ENCODE measurements around the gene DDIAS. TPM values are rescaled to one million over a fixed set of nuclear protein-coding genes. Genes with fewer than 3 reads are reported as not detected.
"Not testable (repeated sequence)": the region's sequence is repeated elsewhere in the genome, so short reads cannot be mapped to it uniquely, and the experiment has no call there.

The DDIAS gene, protein sequence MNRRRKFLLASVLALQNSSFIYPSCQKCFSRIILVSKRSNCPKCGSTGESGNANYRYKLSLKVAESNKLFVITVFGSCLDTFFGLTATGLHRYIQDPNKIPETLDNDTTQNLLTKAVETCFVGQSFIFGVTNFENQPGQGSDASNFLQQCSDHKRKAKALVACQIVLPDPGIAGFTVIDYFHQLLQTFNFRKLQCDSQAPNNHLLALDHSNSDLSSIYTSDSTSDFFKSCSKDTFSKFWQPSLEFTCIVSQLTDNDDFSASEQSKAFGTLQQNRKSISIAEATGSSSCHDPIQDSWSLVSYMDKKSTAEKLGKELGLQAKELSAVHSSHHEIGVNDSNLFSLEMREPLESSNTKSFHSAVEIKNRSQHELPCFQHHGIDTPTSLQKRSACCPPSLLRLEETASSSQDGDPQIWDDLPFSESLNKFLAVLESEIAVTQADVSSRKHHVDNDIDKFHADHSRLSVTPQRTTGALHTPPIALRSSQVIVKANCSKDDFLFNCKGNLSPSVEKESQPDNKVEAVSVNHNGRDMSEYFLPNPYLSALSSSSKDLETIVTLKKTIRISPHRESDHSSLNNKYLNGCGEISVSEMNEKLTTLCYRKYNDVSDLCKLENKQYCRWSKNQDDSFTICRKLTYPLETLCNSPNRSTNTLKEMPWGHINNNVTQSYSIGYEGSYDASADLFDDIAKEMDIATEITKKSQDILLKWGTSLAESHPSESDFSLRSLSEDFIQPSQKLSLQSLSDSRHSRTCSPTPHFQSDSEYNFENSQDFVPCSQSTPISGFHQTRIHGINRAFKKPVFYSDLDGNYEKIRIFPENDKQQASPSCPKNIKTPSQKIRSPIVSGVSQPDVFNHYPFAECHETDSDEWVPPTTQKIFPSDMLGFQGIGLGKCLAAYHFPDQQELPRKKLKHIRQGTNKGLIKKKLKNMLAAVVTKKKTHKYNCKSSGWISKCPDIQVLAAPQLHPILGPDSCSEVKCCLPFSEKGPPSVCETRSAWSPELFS
- total RNA-seq: 1 to 10 TPM in 1 of 4 donors, under 1 TPM in 2, not detected in 1; 0.17 to 1.6 (median 0.52) TPM

GRCh38 chr11:82901165-82901921 is at the start of gene DDIAS:
Gene DDIAS (plus strand): TSS chr11:82901736. CDS start chr11:82914739, 13,003 bp downstream.
- peak within 1 kb of the TSS; percentile 68 to 83 (median 74) for H3K4me3 ChIP-seq
- WGBS: under 1% methylated on average over 36 of the region's 49 CpGs
- H3K4me1 ChIP-seq: peaks cover 9 to 42% (median 31%) of the 10 kb centered on the region in 4 donors
- H3K9me3 ChIP-seq: no peaks in the 10 kb centered on the region
- TF ChIP-seq EP300 (IDR thresholded peaks at IDR 0.05) (no peak), POLR2AphosphoS5 (IDR thresholded peaks at IDR 0.05) (peak; percentile 95), POLR2A (IDR thresholded peaks at IDR 0.05; ENCODE audit: low read depth) (no peak)
- TF ChIP-seq, protein P1, sequence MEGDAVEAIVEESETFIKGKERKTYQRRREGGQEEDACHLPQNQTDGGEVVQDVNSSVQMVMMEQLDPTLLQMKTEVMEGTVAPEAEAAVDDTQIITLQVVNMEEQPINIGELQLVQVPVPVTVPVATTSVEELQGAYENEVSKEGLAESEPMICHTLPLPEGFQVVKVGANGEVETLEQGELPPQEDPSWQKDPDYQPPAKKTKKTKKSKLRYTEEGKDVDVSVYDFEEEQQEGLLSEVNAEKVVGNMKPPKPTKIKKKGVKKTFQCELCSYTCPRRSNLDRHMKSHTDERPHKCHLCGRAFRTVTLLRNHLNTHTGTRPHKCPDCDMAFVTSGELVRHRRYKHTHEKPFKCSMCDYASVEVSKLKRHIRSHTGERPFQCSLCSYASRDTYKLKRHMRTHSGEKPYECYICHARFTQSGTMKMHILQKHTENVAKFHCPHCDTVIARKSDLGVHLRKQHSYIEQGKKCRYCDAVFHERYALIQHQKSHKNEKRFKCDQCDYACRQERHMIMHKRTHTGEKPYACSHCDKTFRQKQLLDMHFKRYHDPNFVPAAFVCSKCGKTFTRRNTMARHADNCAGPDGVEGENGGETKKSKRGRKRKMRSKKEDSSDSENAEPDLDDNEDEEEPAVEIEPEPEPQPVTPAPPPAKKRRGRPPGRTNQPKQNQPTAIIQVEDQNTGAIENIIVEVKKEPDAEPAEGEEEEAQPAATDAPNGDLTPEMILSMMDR (IDR thresholded peaks at IDR 0.05): peak in 2 of 3 experiments; percentile 10 to 17
- H3K27me3 ChIP-seq: no peaks in the 10 kb centered on the region
- peak within 1 kb of the TSS; percentile 92 to 96 (median 94) for H3K27ac ChIP-seq (replicated peaks in 1 of 4)
- peak; percentile 99 for DNase-seq (ENCODE audit: extremely low spot score)
- intact Hi-C loops (cut with DNase I): loop anchor here (2.0 to 5.0 kb wide), 5 partner anchors 35 to 386 kb away; partner anchors contain the start of genes ANKRD42, CCDC90B and RAB30
- H3K36me3 ChIP-seq: no peaks in the 10 kb centered on the region

DNA sequence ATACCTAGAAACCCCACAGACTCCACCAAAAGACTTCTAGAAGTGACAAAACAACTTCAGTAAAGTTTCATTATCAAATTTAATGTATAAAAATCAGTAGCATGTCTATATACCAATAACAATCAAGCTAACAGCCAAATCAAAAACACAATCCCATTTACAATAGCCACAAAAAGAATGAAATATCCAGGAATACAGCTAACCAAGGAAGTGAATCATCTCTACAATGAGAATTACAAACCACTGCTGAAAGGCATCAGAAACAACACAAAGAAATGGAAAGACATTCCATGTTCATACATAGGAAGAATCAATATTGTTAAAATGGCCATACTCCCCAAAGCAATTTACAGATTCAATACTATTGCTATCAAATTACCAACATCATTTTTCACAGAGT is 47.3 kb upstream of the DDIAS start:
- Histone ChIP-seq H3K4me3 (no peak overlapping the region), H3K4me1 (peaks cover 10 to 14% (median 12%) of the 10 kb centered on the region in 4 donors), H3K36me3 (peaks cover 0 to 17% (median 5%) of the 10 kb centered on the region in 4 donors), H3K27ac (replicated peaks in 1 of 4) (no peak overlapping the region), H3K9me3 (no peaks in the 10 kb centered on the region), H3K27me3 (no peaks in the 10 kb centered on the region)
- TF ChIP-seq EP300 (IDR thresholded peaks at IDR 0.05) (no peak), POLR2A (IDR thresholded peaks at IDR 0.05; ENCODE audit: low read depth) (no peak), POLR2AphosphoS5 (IDR thresholded peaks at IDR 0.05) (no peak)
- TF ChIP-seq, protein P1 (IDR thresholded peaks at IDR 0.05): no peak
- intact Hi-C loops (cut with DNase I): no loop called here
- DNase-seq (ENCODE audit: extremely low spot score): no peak

DNA sequence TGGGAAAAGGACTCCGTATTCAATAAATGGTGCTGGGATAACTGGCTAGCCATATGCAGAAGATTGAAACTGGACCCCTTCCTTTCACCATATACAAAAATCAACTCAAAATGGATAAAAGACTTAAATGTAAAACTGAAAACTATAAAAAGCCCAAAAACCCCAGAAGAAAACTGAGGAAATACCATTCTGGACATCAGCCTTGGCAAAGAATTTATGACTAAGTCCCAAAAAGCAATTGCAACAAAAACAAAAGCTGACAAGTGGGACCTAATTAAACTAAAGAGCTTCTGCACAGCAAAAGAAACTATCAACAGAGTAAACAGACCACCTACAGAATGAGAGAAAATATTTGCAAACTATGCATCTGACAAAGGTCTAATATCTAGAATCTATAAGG is 46.6 kb upstream of the DDIAS start:
- WGBS: 100% methylated on average over 1 of the region's 1 CpG
- H3K27ac ChIP-seq (replicated peaks in 1 of 4); H3K9me3 ChIP-seq; H3K27me3 ChIP-seq; intact Hi-C loops (cut with DNase I); DNase-seq (ENCODE audit: extremely low spot score); H3K4me3 ChIP-seq: not testable (repeated sequence)
- Histone ChIP-seq H3K4me1 (peaks cover 10 to 14% (median 12%) of the 10 kb centered on the region in 4 donors), H3K36me3 (peaks cover 0 to 10% (median 2%) of the 10 kb centered on the region in 4 donors)

DNA sequence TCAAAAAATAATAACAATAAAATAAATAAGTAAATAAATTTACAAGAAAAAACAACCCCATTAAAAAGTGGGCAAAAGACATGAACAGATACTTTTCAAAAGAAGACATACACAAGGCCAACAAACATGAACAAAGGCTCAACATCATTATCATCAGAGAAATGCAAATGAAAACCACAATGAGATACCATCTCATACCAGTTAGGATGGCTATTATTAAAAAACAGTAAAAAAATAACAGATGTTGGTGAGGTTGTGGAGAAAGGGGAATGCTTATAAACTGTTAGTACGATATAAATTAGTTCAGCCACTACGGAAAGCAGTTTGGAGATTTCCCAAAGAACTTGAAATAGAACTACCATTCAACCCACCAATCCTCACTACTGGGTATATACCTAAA is 45.9 kb upstream of the DDIAS start:
- no peak for DNase-seq (ENCODE audit: extremely low spot score)
- Histone ChIP-seq H3K27ac (replicated peaks in 1 of 4) (no peak overlapping the region), H3K27me3 (no peaks in the 10 kb centered on the region), H3K36me3 (peaks cover 0 to 4% (median 0%) of the 10 kb centered on the region in 4 donors), H3K4me3 (no peak overlapping the region), H3K4me1 (peaks cover 10 to 14% (median 12%) of the 10 kb centered on the region in 4 donors), H3K9me3 (no peaks in the 10 kb centered on the region)
- intact Hi-C loops (cut with DNase I): no loop called here
- 96% methylated on average over 2 of the region's 2 CpGs for WGBS
- TF ChIP-seq POLR2A (IDR thresholded peaks at IDR 0.05; ENCODE audit: low read depth) (no peak), POLR2AphosphoS5 (IDR thresholded peaks at IDR 0.05) (no peak), EP300 (IDR thresholded peaks at IDR 0.05) (no peak)
- TF ChIP-seq, protein P1 (IDR thresholded peaks at IDR 0.05): no peak

Measured in esophagus muscularis mucosa (tissue), 4 donors.